SK-N-MC (cell line): ENCODE measurements around the gene DNAJB14.

Experiments used
- EZH2 ChIP-seq: fragments of 200-600 bp; sonication (generic); IDR thresholded peaks from one replicate; pipeline ENCODE4 v1.6.1; 2017; ENCODE audit warnings: antibody characterized with exemption
- FOXP2 ChIP-seq: optimal IDR thresholded peaks from 2 replicates; pipeline ENCODE3; 2011; ENCODE audit warnings: mild to moderate bottlenecking, moderate library complexity; ENCODE audit not compliant: insufficient read depth; ENCODE audit errors: extremely low read length, control extremely low read depth
- POLR2AphosphoS5 ChIP-seq: IDR thresholded peaks from 2 replicates; pipeline ENCODE4 v1.6.1; 2012; ENCODE audit warnings: mild to moderate bottlenecking, low read depth, low read length, borderline replicate concordance

GRCh38 chr4:99915449-99915848, 31.0 kb downstream of the DNAJB14 start:
- TF ChIP-seq EZH2 (no peak), POLR2AphosphoS5 (no peak), FOXP2 (no peak)
